Activated naive CD4-positive, alpha-beta T cell treated with anti-CD3 and anti-CD28 coated beads for 36 hours (primary cell): ENCODE measurements around the gene JAK2. TPM values are rescaled to one million over a fixed set of nuclear protein-coding genes. Genes with fewer than 3 reads are reported as not detected.

Experiments
- CTCF ChIA-PET: fragments of 350-600 bp; sonication (Branson Sonifier 250); formaldehyde crosslinking; loops from one replicate; lab custom pipeline; 2021; ENCODE audit warnings: antibody characterized with exemption; lab: Charles Lee
- DNase-seq: peaks from one replicate; pipeline ENCODE4 v3.0.0-alpha.2; 2020
- H3K27ac Mint-ChIP-seq: one replicate; pipeline ENCODE4 v1.8.0; 2021; ENCODE audit warnings: mild to moderate bottlenecking, mixed read lengths
- H3K27me3 Mint-ChIP-seq: one replicate; pipeline ENCODE4 v1.8.0; 2021; ENCODE audit warnings: low read depth, mixed read lengths
- H3K36me3 Mint-ChIP-seq: one replicate; pipeline ENCODE4 v1.8.0; 2021; ENCODE audit warnings: low read depth, mixed read lengths
- H3K4me1 Mint-ChIP-seq: one replicate; pipeline ENCODE4 v1.8.0; 2021; ENCODE audit warnings: low read depth, mixed read lengths
- H3K4me3 Mint-ChIP-seq: one replicate; pipeline ENCODE4 v1.8.0; 2021; ENCODE audit warnings: mild to moderate bottlenecking, moderate library complexity, mixed read lengths
- H3K9me3 Mint-ChIP-seq: one replicate; pipeline ENCODE4 v1.8.0; 2021; ENCODE audit warnings: mixed read lengths
- intact Hi-C: fragments of 100-400 bp; cut with micrococcal nuclease; formaldehyde crosslinking; loops from one replicate; pipeline ENCODE4 v1.15.1; 2023
- total RNA-seq, 2 experiments: library from RNA; stranded (reverse); gene quantifications; one replicate each; pipeline ENCODE4 v1.2.3, GENCODE V29; 2021

JAK2 gene
- total RNA-seq, 2 experiments from 2014 or later = 46.8 to 51.0 TPM

DNA sequence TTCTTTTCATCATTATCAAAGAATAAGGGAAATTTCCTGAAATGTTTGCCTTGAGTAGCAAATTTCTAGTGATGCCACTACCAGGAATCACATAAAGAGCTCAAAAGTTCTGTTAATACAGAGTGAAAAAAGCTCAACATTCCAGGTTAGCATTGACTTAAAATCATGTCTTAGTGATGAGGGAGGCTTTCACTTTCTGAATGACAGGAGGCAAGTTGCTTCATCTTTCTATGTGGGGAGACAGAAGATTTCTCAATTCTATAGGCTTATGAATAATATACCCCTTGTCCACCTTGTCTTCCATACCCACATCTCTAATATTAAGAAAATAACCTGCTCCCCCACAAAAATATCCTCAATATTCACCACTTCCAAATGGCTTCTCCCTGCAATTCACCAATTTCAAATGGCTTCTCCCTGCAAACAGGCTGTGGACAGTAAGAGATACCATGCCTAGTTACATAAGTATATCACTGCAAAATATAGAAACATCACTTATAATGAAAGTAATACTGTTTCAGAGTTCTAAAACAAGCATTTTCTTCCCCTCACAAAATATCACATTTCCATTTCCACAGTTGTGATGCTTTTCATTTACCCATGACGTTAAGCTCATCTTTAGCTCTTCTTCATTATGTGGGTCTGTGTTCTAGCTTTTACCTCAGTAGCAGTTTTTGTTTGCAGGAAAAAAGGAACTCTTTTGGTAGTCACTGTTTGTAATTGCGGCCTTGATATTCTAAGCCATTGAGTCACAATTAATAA lies 2.2 kb upstream of the JAK2 start:
- DNase-seq = peak; percentile 28
- Mint-ChIP-seq H3K36me3 (peaks cover 26% of the 10 kb centered on the region), H3K4me1 (peaks cover 58% of the 10 kb centered on the region), H3K4me3 (no peak overlapping the region), H3K27me3 (no peaks in the 10 kb centered on the region), H3K27ac (peak overlapping the region; percentile 97), H3K9me3 (no peaks in the 10 kb centered on the region)
- CTCF ChIA-PET = interaction anchor here (0.6 to 2.6 kb wide), 10 partner anchors 10 to 237 kb away, joined by 3 to 18 read pairs (median 4); no protein-coding TSS in a partner anchor
- intact Hi-C loops = loop anchor here (2.0 to 10.0 kb wide), 5 partner anchors 604 to 1772 kb away; partner anchors contain the start of genes ERMP1, KDM4C and UHRF2

DNA sequence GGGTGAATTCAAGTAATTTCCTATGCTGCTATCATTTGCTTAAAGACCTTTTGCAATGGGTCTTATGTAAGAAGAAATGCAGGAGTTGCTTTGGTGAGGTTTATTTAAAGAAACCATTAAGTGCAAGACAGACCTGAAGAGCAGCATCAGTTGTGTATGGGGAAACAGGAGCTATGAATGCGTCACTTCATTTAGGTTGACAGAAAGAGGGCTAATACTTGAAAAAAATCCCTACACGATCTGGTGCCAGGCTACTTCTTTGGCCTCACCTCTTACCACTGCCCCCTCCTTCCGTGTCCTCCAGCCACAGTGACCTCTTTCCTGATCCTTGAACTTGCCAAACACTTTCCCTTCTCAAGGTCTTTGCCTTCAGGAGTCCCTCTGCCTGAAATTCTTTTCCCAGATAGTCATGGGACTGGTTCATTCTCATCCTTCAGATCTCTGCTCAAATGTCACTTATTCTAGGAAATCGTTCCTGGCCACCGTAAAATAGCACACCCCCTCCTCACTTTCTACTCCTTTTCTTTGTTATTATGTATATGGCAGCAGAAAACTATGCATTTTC lies 1.4 kb upstream of the JAK2 start:
- Mint-ChIP-seq H3K27ac (peak overlapping the region; percentile 97), H3K4me3 (no peak overlapping the region), H3K36me3 (peaks cover 26% of the 10 kb centered on the region), H3K27me3 (no peaks in the 10 kb centered on the region), H3K4me1 (peaks cover 54% of the 10 kb centered on the region), H3K9me3 (no peaks in the 10 kb centered on the region)
- intact Hi-C loops = loop anchor here (2.0 to 10.0 kb wide), 10 partner anchors 13 to 1771 kb away; partner anchors contain the start of genes CD274, CDC37L1, ERMP1 and KDM4C
- CTCF ChIA-PET = interaction anchor here (0.5 to 2.6 kb wide), 6 partner anchors 10 to 238 kb away, joined by 3 to 18 read pairs (median 7); no protein-coding TSS in a partner anchor
- no peak for DNase-seq

DNA sequence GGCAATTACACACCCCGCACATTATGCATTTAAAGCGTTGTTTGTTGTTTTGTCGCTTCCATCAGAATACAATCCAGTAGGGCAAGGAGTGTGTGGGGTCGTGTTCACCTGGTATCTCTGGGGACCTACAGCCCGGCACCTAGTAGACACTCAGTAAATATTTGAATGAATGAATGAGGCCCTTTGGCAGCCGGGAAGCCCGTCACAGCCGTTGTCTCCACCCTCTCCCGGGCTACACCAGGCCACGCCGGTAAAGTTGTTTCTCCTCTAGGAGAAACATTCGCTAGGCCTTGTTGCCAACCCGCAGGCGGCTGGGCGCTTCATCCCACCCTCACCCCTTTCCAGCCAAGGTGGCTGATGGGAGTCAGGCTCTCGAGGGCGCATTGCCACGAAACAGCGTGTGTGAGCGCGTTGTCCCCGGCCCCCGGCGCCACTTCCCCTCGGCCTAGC lies 876 bp upstream of the JAK2 start:
- Mint-ChIP-seq H3K27ac (peak overlapping the region; percentile 97), H3K36me3 (peaks cover 26% of the 10 kb centered on the region), H3K27me3 (no peaks in the 10 kb centered on the region), H3K9me3 (no peaks in the 10 kb centered on the region), H3K4me3 (no peak overlapping the region), H3K4me1 (peaks cover 52% of the 10 kb centered on the region)
- intact Hi-C loops = loop anchor here (2.0 to 10.0 kb wide), 9 partner anchors 13 to 1771 kb away; partner anchors contain the start of genes CD274, CDC37L1, ERMP1 and KDM4C
- DNase-seq = no peak
- CTCF ChIA-PET = interaction anchor here (0.5 to 7.6 kb wide), 8 partner anchors 13 to 223 kb away, joined by 3 to 92 read pairs (median 5); no protein-coding TSS in a partner anchor

DNA sequence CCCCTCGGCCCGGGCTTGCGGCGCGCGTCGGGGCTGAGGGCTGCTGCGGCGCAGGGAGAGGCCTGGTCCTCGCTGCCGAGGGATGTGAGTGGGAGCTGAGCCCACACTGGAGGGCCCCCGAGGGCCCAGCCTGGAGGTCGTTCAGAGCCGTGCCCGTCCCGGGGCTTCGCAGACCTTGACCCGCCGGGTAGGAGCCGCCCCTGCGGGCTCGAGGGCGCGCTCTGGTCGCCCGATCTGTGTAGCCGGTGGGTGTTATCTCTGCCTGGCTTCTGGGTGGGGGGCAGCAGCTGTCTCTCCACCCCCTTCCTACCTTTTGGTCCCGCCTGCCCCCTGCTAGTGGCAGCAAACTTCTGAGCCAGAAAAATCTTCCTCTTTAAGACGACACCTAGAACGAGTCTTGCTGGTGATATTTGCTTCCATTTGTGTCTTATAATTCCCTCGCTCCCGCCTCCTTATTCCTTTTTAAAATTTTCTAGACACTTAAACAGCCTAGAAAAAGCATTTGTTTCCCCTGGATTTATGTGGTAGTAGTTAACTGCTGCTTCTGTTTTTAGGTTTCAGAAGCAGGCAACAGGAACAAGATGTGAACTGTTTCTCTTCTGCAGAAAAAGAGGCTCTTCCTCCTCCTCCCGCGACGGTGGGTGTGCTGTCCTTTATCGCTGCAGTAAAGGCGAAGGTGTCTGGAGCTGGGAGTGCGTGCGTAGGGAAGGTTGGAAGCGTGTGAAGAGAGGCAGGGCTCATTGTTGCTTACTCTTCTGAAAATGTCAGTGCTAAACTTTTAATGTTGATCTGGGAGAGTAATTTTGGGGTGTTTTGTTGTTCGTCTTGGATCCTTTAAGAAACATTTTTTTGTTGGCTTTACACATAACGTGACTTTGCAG lies 554 bp downstream of the JAK2 start:
- Mint-ChIP-seq H3K9me3 (no peaks in the 10 kb centered on the region), H3K27ac (peak overlapping the region; percentile 97), H3K27me3 (no peaks in the 10 kb centered on the region), H3K4me1 (peaks cover 38% of the 10 kb centered on the region), H3K4me3 (no peak overlapping the region), H3K36me3 (peaks cover 26% of the 10 kb centered on the region)
- DNase-seq = peak; percentile 38
- CTCF ChIA-PET = interaction anchor here (0.9 to 7.6 kb wide), 10 partner anchors 8 to 235 kb away, joined by 3 to 92 read pairs (median 5); partner anchors contain the start of gene RCL1
- intact Hi-C loops = loop anchor here (1.0 to 10.0 kb wide), 17 partner anchors 15 to 1769 kb away; partner anchors contain the start of genes CD274, CDC37L1, KDM4C and PLGRKT

DNA sequence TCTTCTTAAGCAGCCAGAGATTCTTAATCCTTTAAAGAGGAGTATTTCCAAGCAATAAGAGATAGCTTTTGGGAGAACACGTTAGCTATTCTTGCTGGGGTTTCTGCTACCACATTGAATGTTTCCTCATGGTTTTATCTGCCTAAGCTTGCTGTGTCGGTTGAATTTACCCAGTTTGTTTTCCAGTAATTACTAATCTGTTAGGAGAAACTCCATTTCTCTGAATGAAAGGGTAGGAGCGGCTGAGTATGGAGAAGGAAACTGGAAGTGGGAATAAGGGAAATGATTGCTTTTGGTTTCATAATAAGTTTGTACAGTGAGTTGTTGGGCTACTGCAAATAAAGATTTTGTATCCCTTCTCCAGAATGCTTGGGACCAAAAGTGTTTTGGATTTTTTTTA lies 1.2 kb downstream of the JAK2 start:
- H3K27ac Mint-ChIP-seq = peak overlapping the region; percentile 95
- H3K36me3 Mint-ChIP-seq = peaks cover 26% of the 10 kb centered on the region
- intact Hi-C loops = loop anchor here (1.0 to 10.0 kb wide), 7 partner anchors 153 to 1769 kb away; partner anchors contain the start of genes KDM4C and UHRF2
- CTCF ChIA-PET = interaction anchor here (0.9 to 7.6 kb wide), 8 partner anchors 9 to 236 kb away, joined by 3 to 92 read pairs (median 5); partner anchors contain the start of gene RCL1
- no peaks in the 10 kb centered on the region for H3K27me3 Mint-ChIP-seq
- DNase-seq = no peak
- H3K4me3 Mint-ChIP-seq = no peak overlapping the region
- H3K9me3 Mint-ChIP-seq = no peaks in the 10 kb centered on the region
- H3K4me1 Mint-ChIP-seq = peaks cover 33% of the 10 kb centered on the region

DNA sequence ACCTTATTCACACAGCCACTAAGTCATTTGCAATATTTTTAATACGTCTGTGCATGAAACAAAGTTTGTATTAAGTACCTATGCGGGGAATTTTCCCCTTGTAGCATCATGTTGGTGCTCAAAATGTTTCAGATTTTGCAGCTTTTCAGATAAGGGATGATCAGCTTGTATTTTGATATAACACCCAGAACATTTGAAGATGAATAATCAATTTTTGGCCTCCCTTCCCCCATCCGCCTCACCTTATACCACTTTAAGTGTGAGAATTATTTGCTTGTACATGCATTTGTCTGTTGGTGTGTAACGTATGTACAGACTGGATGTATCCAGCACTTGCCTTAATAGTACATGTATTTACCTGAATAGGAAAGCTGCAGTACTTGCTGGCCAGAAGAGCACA lies 1.7 kb downstream of the JAK2 start:
- intact Hi-C loops = loop anchor here (1.0 to 10.0 kb wide), 7 partner anchors 153 to 1768 kb away; partner anchors contain the start of genes KDM4C and UHRF2
- H3K9me3 Mint-ChIP-seq = no peaks in the 10 kb centered on the region
- no peaks in the 10 kb centered on the region for H3K27me3 Mint-ChIP-seq
- peaks cover 29% of the 10 kb centered on the region for H3K36me3 Mint-ChIP-seq
- no peak overlapping the region for H3K4me3 Mint-ChIP-seq
- CTCF ChIA-PET = interaction anchor here (0.7 to 7.6 kb wide), 18 partner anchors 9 to 440 kb away, joined by 3 to 92 read pairs (median 4); partner anchors contain the start of gene RCL1
- H3K27ac Mint-ChIP-seq = peak overlapping the region; percentile 95
- no peak for DNase-seq
- H3K4me1 Mint-ChIP-seq = peaks cover 31% of the 10 kb centered on the region

DNA sequence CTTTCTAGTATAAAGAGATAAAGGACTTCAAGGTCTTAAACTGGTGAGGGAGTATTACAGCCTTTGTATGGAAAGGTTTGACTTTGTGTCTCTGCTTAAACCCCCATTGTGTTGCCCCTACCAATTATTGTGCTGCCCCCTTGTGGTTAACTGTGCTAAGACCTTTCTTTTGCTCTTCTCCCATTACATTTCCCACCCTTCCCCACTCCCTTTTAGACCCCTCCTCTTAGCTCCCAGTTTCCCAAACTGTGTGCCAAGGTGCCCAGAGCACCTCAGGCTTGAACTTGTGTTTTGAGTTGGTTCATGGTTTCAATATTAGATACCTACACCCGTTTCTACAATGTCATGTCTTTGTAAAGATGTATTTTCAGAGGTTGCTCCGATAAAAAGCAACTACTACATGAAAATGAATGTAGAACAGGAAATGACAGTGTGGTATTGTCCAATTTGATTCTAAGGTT lies 2.9 kb downstream of the JAK2 start:
- Mint-ChIP-seq H3K4me1 (peaks cover 31% of the 10 kb centered on the region), H3K4me3 (no peak overlapping the region), H3K27me3 (no peaks in the 10 kb centered on the region), H3K27ac (no peak overlapping the region), H3K36me3 (peaks cover 41% of the 10 kb centered on the region), H3K9me3 (no peaks in the 10 kb centered on the region)
- CTCF ChIA-PET = interaction anchor here (0.7 to 7.6 kb wide), 34 partner anchors 8 to 371 kb away, joined by 3 to 92 read pairs (median 4); partner anchors contain the start of gene RCL1
- intact Hi-C loops = loop anchor here (1.0 to 10.0 kb wide), 9 partner anchors 64 to 1767 kb away; partner anchors contain the start of genes KDM4C and UHRF2
- peak; percentile 69 for DNase-seq

DNA sequence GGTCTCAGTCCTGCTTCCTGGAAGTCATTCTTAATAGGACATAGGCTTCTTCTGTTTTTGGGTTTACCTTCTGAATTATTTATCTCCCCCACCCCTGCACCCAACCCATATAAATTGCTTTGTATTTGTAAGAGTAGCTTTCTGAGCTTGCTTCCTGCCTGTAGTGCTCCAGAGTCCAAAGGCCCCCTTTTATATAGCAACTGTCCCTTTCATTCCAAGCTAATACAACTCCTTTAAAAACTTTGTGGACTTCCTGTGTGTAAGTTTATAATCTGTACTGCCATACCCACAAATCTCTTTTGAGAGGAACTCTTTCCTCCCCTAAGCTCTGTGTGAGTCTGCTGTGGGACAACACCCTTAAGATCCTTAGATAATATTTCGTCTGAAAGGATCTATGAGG lies 7.8 kb downstream of the JAK2 start:
- H3K4me1 Mint-ChIP-seq = peaks cover 51% of the 10 kb centered on the region
- H3K4me3 Mint-ChIP-seq = no peak overlapping the region
- intact Hi-C loops = no loop called here
- H3K36me3 Mint-ChIP-seq = peaks cover 50% of the 10 kb centered on the region
- no peak for DNase-seq
- H3K27me3 Mint-ChIP-seq = no peaks in the 10 kb centered on the region
- H3K27ac Mint-ChIP-seq = peak overlapping the region; percentile 37
- no peaks in the 10 kb centered on the region for H3K9me3 Mint-ChIP-seq
- CTCF ChIA-PET = interaction anchor here (0.6 to 1.7 kb wide), 6 partner anchors 169 to 243 kb away, joined by 3 to 4 read pairs (median 4); no protein-coding TSS in a partner anchor

DNA sequence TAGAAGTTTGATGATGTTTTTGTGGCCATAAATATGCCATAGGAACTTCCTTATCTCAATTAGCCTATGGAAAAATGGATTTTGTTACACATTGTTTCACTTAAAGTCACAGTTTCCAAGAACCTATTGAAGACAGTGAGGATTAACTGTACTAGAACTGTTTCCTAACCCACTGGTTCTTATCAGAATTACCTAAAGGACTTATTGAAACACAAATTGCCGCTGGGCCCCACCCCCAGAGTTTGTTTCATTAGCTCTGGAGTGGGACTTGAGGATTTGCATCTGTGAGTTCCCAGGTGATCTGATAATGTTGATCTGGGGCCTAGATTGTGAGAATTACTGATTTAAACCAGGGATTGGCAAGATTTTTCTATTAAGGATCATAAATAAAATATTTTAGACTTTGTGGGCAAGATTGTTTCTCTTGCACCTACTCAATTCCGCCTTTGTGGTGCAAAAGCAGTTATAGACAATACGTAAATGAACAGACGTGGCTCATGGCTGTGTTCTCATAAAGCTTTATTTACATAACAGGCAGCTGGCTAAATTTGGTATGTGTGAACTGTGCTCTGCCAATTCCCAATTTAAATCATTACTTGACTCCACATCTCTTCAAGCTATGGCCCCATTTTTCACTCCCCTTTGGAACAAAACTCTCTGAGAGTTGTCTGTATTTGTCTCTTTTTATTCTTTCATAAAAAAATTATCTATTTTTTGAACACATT lies 9.3 kb downstream of the JAK2 start:
- CTCF ChIA-PET = interaction anchor here (1.7 to 2.1 kb wide), 2 partner anchors 197 to 231 kb away, joined by 4 to 6 read pairs; no protein-coding TSS in a partner anchor
- H3K4me1 Mint-ChIP-seq = peaks cover 53% of the 10 kb centered on the region
- no peak overlapping the region for H3K4me3 Mint-ChIP-seq
- H3K27ac Mint-ChIP-seq = peak overlapping the region; percentile 8
- no peaks in the 10 kb centered on the region for H3K9me3 Mint-ChIP-seq
- intact Hi-C loops = no loop called here
- no peak for DNase-seq
- H3K27me3 Mint-ChIP-seq = no peaks in the 10 kb centered on the region
- peaks cover 62% of the 10 kb centered on the region for H3K36me3 Mint-ChIP-seq

DNA sequence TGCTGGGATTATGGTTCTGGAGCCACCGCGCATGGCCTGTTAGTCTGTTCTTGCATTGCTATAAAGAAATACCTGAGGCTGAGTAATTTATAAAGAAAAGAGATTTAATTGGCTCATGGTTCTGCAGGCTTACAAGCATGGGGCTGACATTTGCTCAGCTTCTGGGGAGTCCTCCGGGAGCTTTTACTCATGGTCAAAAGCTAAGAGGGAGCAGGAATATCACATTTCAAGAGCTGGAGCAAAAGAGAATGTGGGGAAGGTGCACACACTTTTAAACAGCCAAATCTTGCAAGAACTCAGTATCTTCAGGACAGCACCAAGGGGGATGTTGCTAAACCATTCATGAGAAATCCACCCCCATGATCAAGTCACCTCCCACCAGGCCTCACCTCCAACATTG lies 12.1 kb downstream of the JAK2 start:
- DNase-seq = no peak
- H3K27ac Mint-ChIP-seq = no peak overlapping the region
- peaks cover 76% of the 10 kb centered on the region for H3K36me3 Mint-ChIP-seq
- H3K4me1 Mint-ChIP-seq = peaks cover 54% of the 10 kb centered on the region
- CTCF ChIA-PET = interaction anchor here (0.5 to 1.3 kb wide), 3 partner anchors 9 to 238 kb away, joined by 3 to 6 read pairs (median 4); no protein-coding TSS in a partner anchor
- intact Hi-C loops = no loop called here
- no peak overlapping the region for H3K4me3 Mint-ChIP-seq
- H3K9me3 Mint-ChIP-seq = no peaks in the 10 kb centered on the region
- no peaks in the 10 kb centered on the region for H3K27me3 Mint-ChIP-seq
